RPMI8226 (cell line): ENCODE results near the gene SHISAL2A.
A peak's percentile ranks its signal among the peaks of the same experiment; 100 is the strongest.

Experiments
- DNase-seq: peaks from one replicate; pipeline ENCODE4 v3.0.0-alpha.2; 2015

SHISAL2A gene

GRCh38 chr1:52662645-52663313 lies 29.8 kb downstream of the SHISAL2A start:
- DNase-seq: no peak

- no peak for DNase-seq
Observed at GRCh38 chr1:52663716-52664115, 30.7 kb downstream of the SHISAL2A start.

GRCh38 chr1:52665006-52665941 lies 32.3 kb downstream of the SHISAL2A start:
- no peak for DNase-seq

- DNase-seq: no peak
Observed at GRCh38 chr1:52667290-52667689, 34.3 kb downstream of the SHISAL2A start.

- DNase-seq: no peak
Observed at GRCh38 chr1:52667984-52668383, 35.0 kb downstream of the SHISAL2A start.

- no peak for DNase-seq
Observed at GRCh38 chr1:52668711-52669110, 35.7 kb downstream of the SHISAL2A start.

- DNase-seq: no peak
Observed at GRCh38 chr1:52669696-52670095, 36.7 kb downstream of the SHISAL2A start.

GRCh38 chr1:52670604-52671003 lies 37.6 kb downstream of the SHISAL2A start:
- DNase-seq: no peak

- no peak for DNase-seq
Observed at GRCh38 chr1:52672946-52673345, 40.0 kb downstream of the SHISAL2A start.

- no peak for DNase-seq
Observed at GRCh38 chr1:52673513-52673912, 40.5 kb downstream of the SHISAL2A start.

- no peak for DNase-seq
Observed at GRCh38 chr1:52674497-52675384, 41.8 kb downstream of the SHISAL2A start.

GRCh38 chr1:52676249-52676903 lies 43.4 kb downstream of the SHISAL2A start:
- DNase-seq: no peak

- no peak for DNase-seq
Observed at GRCh38 chr1:52677076-52677806, 44.3 kb downstream of the SHISAL2A start.

GRCh38 chr1:52679048-52679447 lies 46.1 kb downstream of the SHISAL2A start:
- no peak for DNase-seq

- DNase-seq: no peak
Observed at GRCh38 chr1:52679498-52679897, 46.5 kb downstream of the SHISAL2A start.

GRCh38 chr1:52680353-52680752 lies 47.4 kb downstream of the SHISAL2A start:
- DNase-seq: no peak

- DNase-seq: no peak
Observed at GRCh38 chr1:52681136-52681535, 48.2 kb downstream of the SHISAL2A start.

GRCh38 chr1:52683367-52683940 lies 50.5 kb downstream of the SHISAL2A start:
- no peak for DNase-seq

- DNase-seq: no peak
Observed at GRCh38 chr1:52684545-52684944, 51.6 kb downstream of the SHISAL2A start.

- peak; percentile 68 for DNase-seq
Observed at GRCh38 chr1:52686261-52686751, 53.3 kb downstream of the SHISAL2A start.

- no peak for DNase-seq
Observed at GRCh38 chr1:52686830-52687229, 53.9 kb downstream of the SHISAL2A start.
